ENCODE measurements around the gene PTPN1. TPM values are rescaled to one million over a fixed set of nuclear protein-coding genes. Genes with fewer than 3 reads are reported as not detected.

PTPN1 gene
- total RNA-seq, 1 donor: 45.3 TPM

GRCh38 chr20:50491926-50492634 lies 18.1 kb upstream of the PTPN1 start:
- DNase-seq (ENCODE audit: low read depth): peak; percentile 66
- TF ChIP-seq, protein P1, sequence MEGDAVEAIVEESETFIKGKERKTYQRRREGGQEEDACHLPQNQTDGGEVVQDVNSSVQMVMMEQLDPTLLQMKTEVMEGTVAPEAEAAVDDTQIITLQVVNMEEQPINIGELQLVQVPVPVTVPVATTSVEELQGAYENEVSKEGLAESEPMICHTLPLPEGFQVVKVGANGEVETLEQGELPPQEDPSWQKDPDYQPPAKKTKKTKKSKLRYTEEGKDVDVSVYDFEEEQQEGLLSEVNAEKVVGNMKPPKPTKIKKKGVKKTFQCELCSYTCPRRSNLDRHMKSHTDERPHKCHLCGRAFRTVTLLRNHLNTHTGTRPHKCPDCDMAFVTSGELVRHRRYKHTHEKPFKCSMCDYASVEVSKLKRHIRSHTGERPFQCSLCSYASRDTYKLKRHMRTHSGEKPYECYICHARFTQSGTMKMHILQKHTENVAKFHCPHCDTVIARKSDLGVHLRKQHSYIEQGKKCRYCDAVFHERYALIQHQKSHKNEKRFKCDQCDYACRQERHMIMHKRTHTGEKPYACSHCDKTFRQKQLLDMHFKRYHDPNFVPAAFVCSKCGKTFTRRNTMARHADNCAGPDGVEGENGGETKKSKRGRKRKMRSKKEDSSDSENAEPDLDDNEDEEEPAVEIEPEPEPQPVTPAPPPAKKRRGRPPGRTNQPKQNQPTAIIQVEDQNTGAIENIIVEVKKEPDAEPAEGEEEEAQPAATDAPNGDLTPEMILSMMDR (IDR thresholded peaks at IDR 0.05; ENCODE audit: insufficient read depth, low read depth, low read length): no peak

DNA sequence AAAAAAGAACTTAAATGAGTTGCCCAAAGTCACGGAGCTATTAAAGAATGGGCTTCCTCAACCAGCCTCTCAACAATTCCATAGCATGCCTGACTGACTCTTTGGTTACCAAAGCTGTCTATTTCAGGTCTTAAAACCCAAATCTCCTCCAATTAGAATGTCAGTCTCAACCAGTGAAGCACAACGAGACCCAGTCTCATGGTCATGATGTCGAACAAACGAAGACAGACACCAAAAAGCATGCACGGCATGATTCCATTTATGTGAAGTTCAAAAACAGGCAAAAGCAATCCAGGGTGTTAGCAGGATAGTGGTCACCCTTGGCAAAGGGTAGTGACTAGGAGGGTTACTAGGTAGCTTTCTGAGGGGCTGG lies 16.3 kb upstream of the PTPN1 start:
- no peak overlapping the region for H3K4me3 ChIP-seq (ENCODE audit: low read depth, low read length)
- TF ChIP-seq, protein P1 (IDR thresholded peaks at IDR 0.05; ENCODE audit: insufficient read depth, low read depth, low read length): no peak
- no peak for DNase-seq (ENCODE audit: low read depth)

More at GRCh38 chr20:50491926-50492634, 18.1 kb upstream of the PTPN1 start:
- H3K4me3 ChIP-seq (ENCODE audit: low read depth, low read length): no peak overlapping the region

DNA sequence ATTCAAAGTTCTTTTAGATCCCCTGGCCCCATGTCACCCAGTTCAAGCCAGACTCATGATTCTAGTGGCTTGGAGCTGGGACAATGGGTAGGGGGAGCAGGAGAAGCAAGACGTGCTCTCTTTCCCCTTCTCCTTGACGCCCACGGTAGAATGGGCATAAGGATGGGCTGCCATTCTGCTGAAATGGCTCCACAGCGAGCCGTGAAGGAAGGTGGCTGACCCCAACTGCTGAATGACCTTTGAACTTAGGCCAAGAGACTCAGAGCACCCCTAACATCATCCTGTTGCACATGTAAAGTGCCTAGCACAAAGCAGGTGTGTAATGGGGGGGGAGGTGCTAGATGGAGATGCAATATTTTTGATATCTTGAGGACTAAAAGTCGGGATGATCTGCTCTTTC lies 15.8 kb upstream of the PTPN1 start:
- no peak overlapping the region for H3K4me3 ChIP-seq (ENCODE audit: low read depth, low read length)
- no peak for DNase-seq (ENCODE audit: low read depth)
- TF ChIP-seq, protein P1 (IDR thresholded peaks at IDR 0.05; ENCODE audit: insufficient read depth, low read depth, low read length): no peak

GRCh38 chr20:50496773-50497385 lies 13.3 kb upstream of the PTPN1 start:
- DNase-seq (ENCODE audit: low read depth): no peak
- TF ChIP-seq, protein P1 (IDR thresholded peaks at IDR 0.05; ENCODE audit: insufficient read depth, low read depth, low read length): no peak
- H3K4me3 ChIP-seq (ENCODE audit: low read depth, low read length): no peak overlapping the region

DNA sequence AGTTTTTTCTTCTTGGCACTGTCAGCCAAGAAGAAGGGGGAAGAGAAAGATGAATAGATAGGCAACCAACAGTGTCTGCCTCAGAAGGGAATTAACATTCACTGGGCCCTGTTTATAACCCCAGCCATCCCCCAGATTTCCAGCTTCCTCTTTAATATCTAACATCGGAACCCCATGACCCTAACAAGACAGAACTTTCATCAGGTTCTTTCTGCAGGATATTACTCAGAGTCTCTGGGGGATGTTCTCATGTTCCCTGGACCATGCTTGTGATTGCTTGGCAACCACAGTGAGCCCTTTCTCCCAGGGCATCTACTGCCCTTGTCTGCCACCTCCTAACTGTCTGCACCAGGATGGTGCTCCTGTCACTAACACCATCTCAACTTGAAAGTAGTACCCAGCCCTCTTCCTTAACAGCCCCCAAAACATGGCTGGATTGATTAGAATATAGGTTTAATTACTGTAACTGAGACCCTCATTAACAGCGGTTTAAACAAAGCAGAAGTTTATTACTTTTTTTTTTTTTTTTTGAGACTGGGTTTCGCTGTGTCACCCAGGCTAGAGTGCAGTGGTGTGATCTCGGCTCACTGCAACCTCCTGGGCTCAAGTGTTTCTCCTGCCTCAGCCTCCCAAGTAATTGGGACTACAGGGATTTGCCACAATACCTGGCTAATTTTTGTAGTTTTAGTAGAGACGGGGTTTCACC lies 12.0 kb upstream of the PTPN1 start:
- TF ChIP-seq, protein P1 (IDR thresholded peaks at IDR 0.05; ENCODE audit: insufficient read depth, low read depth, low read length): no peak
- DNase-seq (ENCODE audit: low read depth): no peak
- H3K4me3 ChIP-seq (ENCODE audit: low read depth, low read length): no peak overlapping the region

- DNase-seq (ENCODE audit: low read depth): no peak
- TF ChIP-seq, protein P1 (IDR thresholded peaks at IDR 0.05; ENCODE audit: insufficient read depth, low read depth, low read length): no peak
Observed at GRCh38 chr20:50499938-50500337, 10.2 kb upstream of the PTPN1 start.

More at GRCh38 chr20:50499938-50500337, 10.2 kb upstream of the PTPN1 start:
- H3K4me3 ChIP-seq (ENCODE audit: low read depth, low read length): no peak overlapping the region
